ENCODE data around the gene MTMR2. TPM values are rescaled to one million over a fixed set of nuclear protein-coding genes. Genes with fewer than 3 reads are reported as not detected.

Gene MTMR2
- total RNA-seq, 1 experiment from 2014 or later = 59.0 TPM

- peaks cover 10% of the 10 kb centered on the region for H3K79me1 ChIP-seq (ENCODE audit: insufficient read depth, low read depth, low read length, poor library complexity, severe bottlenecking)
- no peaks in the 10 kb centered on the region for H3K27me3 ChIP-seq (ENCODE audit: insufficient read depth, low read length)
- no peak overlapping the region for H3K56ac ChIP-seq (ENCODE audit: insufficient read length, low read depth, low read length)
- no peak overlapping the region for H2BK5ac ChIP-seq (ENCODE audit: insufficient read length, low read length)
- H2BK12ac ChIP-seq (ENCODE audit: insufficient read length, low read depth, low read length) = no peak overlapping the region
- H4K8ac ChIP-seq (replicated peaks; ENCODE audit: insufficient read length, low read depth, low read length) = no peak overlapping the region
- TF ChIP-seq CTCF (conservative IDR thresholded peaks at IDR 0.05) = no peak
- H3K18ac ChIP-seq (ENCODE audit: insufficient read length, low read depth, low read length) = no peak overlapping the region
- H3K27ac ChIP-seq (ENCODE audit: insufficient read length, low read depth, low read length) = no peak overlapping the region
- no peak overlapping the region for H4K5ac ChIP-seq (ENCODE audit: insufficient read length, low read depth, low read length)
- DNase-seq = no peak
- peak overlapping the region; percentile 97 for H3K9ac ChIP-seq (ENCODE audit: extremely low read depth, insufficient read length, low read length)
- H4K91ac ChIP-seq (ENCODE audit: insufficient read length, low read depth, low read length) = no peak overlapping the region
- H2BK15ac ChIP-seq (ENCODE audit: low read depth, low read length) = no peak overlapping the region
- peak overlapping the region; percentile 93 to 95 for H3K4me3 Mint-ChIP-seq
- H2AK5ac ChIP-seq (ENCODE audit: insufficient read length, low read length) = no peak overlapping the region
- no CpG with 5 or more reads among the region's 9 CpGs for WGBS (ENCODE audit: extremely low coverage, insufficient read length, low lambda C conversion rate)
- H3K23ac ChIP-seq (ENCODE audit: insufficient read length, low read depth, low read length) = no peak overlapping the region
- no peak overlapping the region for H2BK20ac ChIP-seq (ENCODE audit: low read depth, low read length, poor library complexity, severe bottlenecking)
- peak overlapping the region; percentile 85 for H3K4me2 ChIP-seq (ENCODE audit: insufficient read depth, insufficient read length, low read length)
- H3K79me2 ChIP-seq (ENCODE audit: insufficient read depth, low read length) = peaks cover 10% of the 10 kb centered on the region; the same call in 1 of the 2 replicates
- peaks cover 3% of the 10 kb centered on the region; the same call in 1 of the 2 replicates for H3K4me1 ChIP-seq (ENCODE audit: insufficient read depth, low read length)
- H2AFZ ChIP-seq (ENCODE audit: low read length) = no peak overlapping the region
- H3K27me3 Mint-ChIP-seq (ENCODE audit: low read depth) = no peaks in the 10 kb centered on the region
- no peaks in the 10 kb centered on the region; a peak in 1 of 5 replicates for H3K9me3 Mint-ChIP-seq
- H3K4me1 Mint-ChIP-seq = peaks cover 23 to 26% of the 10 kb centered on the region in 2 experiments
- H3K23me2 ChIP-seq (ENCODE audit: insufficient read length, low read depth, low read length, poor library complexity, severe bottlenecking) = peaks cover 4% of the 10 kb centered on the region
- H3K27ac Mint-ChIP-seq = peak overlapping the region; percentile 84 to 100 (median 99); a peak in 5 of 7 replicates
- H3K9me3 ChIP-seq (ENCODE audit: control insufficient read depth, low read depth, low read length) = no peaks in the 10 kb centered on the region
- H3K4ac ChIP-seq (ENCODE audit: low read depth, low read length) = no peak overlapping the region
- H3K36me3 Mint-ChIP-seq (ENCODE audit: insufficient read depth in 1 of 3, low read depth in 3 of 3) = no peaks in the 10 kb centered on the region
- no peak overlapping the region for H2BK120ac ChIP-seq (ENCODE audit: low read depth, low read length, poor library complexity, severe bottlenecking)
- H4K20me1 ChIP-seq (ENCODE audit: control insufficient read depth, insufficient read depth, insufficient read length) = no peaks in the 10 kb centered on the region
- no peak overlapping the region for H3T11ph ChIP-seq (ENCODE audit: low read length)
- no peak overlapping the region for H3K14ac ChIP-seq (ENCODE audit: insufficient read depth, low read length)
These were observed 1.1 kb downstream of the MTMR2 start for GRCh38 chr11:95922536-95923438.

Data from H9 (cell line).